Erythroblast (primary cell): ENCODE results near the gene KRT33A.

Source experiments
- GATA1 ChIP-seq: IDR thresholded peaks from 2 replicates; pipeline ENCODE4 v1.6.1; 2011; ENCODE audit warnings: low read depth, mild to moderate bottlenecking, control low read depth, low read length, moderate library complexity
- POLR2A ChIP-seq: IDR thresholded peaks from 2 replicates; pipeline ENCODE4 v1.6.1; 2011; ENCODE audit warnings: mild to moderate bottlenecking, low read length

GRCh38 chr17:41366070-41366469, 15.4 kb upstream of the KRT33A start:
- TF ChIP-seq POLR2A = no peak
- TF ChIP-seq GATA1 = no peak
